Thyroid gland (tissue), 4 donors: ENCODE results near the gene MRPL4. TPM values are rescaled to one million over a fixed set of nuclear protein-coding genes. Genes with fewer than 3 reads are reported as not detected.

Experiments used
- DNase-seq, 2 donors: peaks; one replicate each; pipeline ENCODE4 v3.0.0-alpha.2; 2019
- H3K27ac ChIP-seq, 3 donors: fragments of 200-600 bp; sonication (generic); 1 replicate in 2 of 3; 2 replicates in 1 of 3; pipeline ENCODE4 v1.5.1; 2016 to 2019; ENCODE audit warnings: mild to moderate bottlenecking in 1 of 3, moderate library complexity in 1 of 3
- H3K27me3 ChIP-seq: fragments of 200-600 bp; sonication (generic); one replicate; pipeline ENCODE4 v1.5.1; 2019
- H3K36me3 ChIP-seq, 2 donors: fragments of 200-600 bp; sonication (generic); one replicate each; pipeline ENCODE4 v1.5.1; 2016 to 2019
- H3K4me1 ChIP-seq, 2 donors: fragments of 200-600 bp; sonication (generic); one replicate each; pipeline ENCODE4 v1.5.1; 2017 to 2019
- H3K4me3 ChIP-seq, 3 donors: fragments of 200-600 bp; sonication (generic); replicated peaks in 1 of 3; 1 replicate in 2 of 3; 2 replicates in 1 of 3; pipeline ENCODE4 v1.5.1; 2016; ENCODE audit warnings: mild to moderate bottlenecking in 1 of 3
- H3K9me3 ChIP-seq: fragments of 200-600 bp; sonication (generic); one replicate; pipeline ENCODE4 v1.5.1; 2017
- POLR2A ChIP-seq, 2 donors: fragments of 450-650 bp; IDR thresholded peaks; one replicate each; pipeline ENCODE4 v1.6.1; 2017; ENCODE audit warnings: antibody characterized with exemption in 2 of 2, mild to moderate bottlenecking in 2 of 2, moderate library complexity in 1 of 2
- WGBS, 2 donors: methylation state at CpG; one replicate each; pipeline ENCODE4 v1.1.5; 2017; 5-methylcytosine and 5-hydroxymethylcytosine counted together
- intact Hi-C: fragments of 100-400 bp; cut with DNase I; formaldehyde crosslinking; loops from one replicate; pipeline ENCODE4 v1.15.1; 2023
- total RNA-seq, 4 donors: library from RNA; depleted of rRNA; stranded (reverse); fragments of >200 nt; gene quantifications; one replicate each; pipeline ENCODE4 v1.2.3, GENCODE V29; 2016
- TF ChIP-seq, protein P1 (sequence below), 6 experiments: fragments of 200-600 bp in 3 of 6; fragments of 450-650 bp in 3 of 6; sonication (generic) in 3 of 6; IDR thresholded peaks; one replicate each; pipeline ENCODE4 v1.5.1; 2016 to 2019; ENCODE audit warnings: antibody characterized with exemption in 6 of 6, mild to moderate bottlenecking in 2 of 6, inconsistent platforms in 1 of 6, moderate library complexity in 1 of 6

Gene MRPL4
- total RNA-seq, 4 donors from 2014 or later: 36.1 to 81.7 (median 54.9) TPM

GRCh38 chr19:10226021-10226375 is 26.0 kb upstream of the MRPL4 start:
- Histone ChIP-seq H3K4me3 (no peak overlapping the region), H3K36me3 (no peaks in the 10 kb centered on the region), H3K27ac (peak overlapping the region in 2 of 3 donors; percentile 38 to 62), H3K4me1 (peaks cover 8 to 19% of the 10 kb centered on the region in 2 donors), H3K27me3 (no peaks in the 10 kb centered on the region), H3K9me3 (no peaks in the 10 kb centered on the region)
- no peak for DNase-seq
- TF ChIP-seq, protein P1, sequence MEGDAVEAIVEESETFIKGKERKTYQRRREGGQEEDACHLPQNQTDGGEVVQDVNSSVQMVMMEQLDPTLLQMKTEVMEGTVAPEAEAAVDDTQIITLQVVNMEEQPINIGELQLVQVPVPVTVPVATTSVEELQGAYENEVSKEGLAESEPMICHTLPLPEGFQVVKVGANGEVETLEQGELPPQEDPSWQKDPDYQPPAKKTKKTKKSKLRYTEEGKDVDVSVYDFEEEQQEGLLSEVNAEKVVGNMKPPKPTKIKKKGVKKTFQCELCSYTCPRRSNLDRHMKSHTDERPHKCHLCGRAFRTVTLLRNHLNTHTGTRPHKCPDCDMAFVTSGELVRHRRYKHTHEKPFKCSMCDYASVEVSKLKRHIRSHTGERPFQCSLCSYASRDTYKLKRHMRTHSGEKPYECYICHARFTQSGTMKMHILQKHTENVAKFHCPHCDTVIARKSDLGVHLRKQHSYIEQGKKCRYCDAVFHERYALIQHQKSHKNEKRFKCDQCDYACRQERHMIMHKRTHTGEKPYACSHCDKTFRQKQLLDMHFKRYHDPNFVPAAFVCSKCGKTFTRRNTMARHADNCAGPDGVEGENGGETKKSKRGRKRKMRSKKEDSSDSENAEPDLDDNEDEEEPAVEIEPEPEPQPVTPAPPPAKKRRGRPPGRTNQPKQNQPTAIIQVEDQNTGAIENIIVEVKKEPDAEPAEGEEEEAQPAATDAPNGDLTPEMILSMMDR (IDR thresholded peaks at IDR 0.05): no peak
- no peak for TF ChIP-seq POLR2A (IDR thresholded peaks at IDR 0.05)
- WGBS, 2 donors: 93 to 100% methylated on average over 3 to 6 of the region's 6 CpGs
- intact Hi-C loops: no loop called here

- H3K4me1 ChIP-seq: peaks cover 11 to 19% of the 10 kb centered on the region in 2 donors
- no peaks in the 10 kb centered on the region for H3K9me3 ChIP-seq
- no peaks in the 10 kb centered on the region for H3K36me3 ChIP-seq
- intact Hi-C loops: no loop called here
- WGBS, 2 donors: 45 to 55% methylated on average over 11 to 13 of the region's 13 CpGs
- peak in 1 of 2 donors; percentile 20 for DNase-seq
- no peak for TF ChIP-seq POLR2A (IDR thresholded peaks at IDR 0.05)
- TF ChIP-seq, protein P1 (IDR thresholded peaks at IDR 0.05): no peak
- H3K27me3 ChIP-seq: no peaks in the 10 kb centered on the region
- H3K27ac ChIP-seq: peak overlapping the region in 2 of 3 donors; percentile 41 to 62
- no peak overlapping the region for H3K4me3 ChIP-seq
These were observed 25.5 kb upstream of the MRPL4 start for GRCh38 chr19:10226376-10227025.

GRCh38 chr19:10227026-10227971 is 24.7 kb upstream of the MRPL4 start:
- Histone ChIP-seq H3K4me3 (no peak overlapping the region), H3K27ac (peak overlapping the region; percentile 11 to 48 (median 41)), H3K36me3 (no peaks in the 10 kb centered on the region), H3K27me3 (no peaks in the 10 kb centered on the region), H3K9me3 (no peaks in the 10 kb centered on the region), H3K4me1 (peaks cover 12 to 19% of the 10 kb centered on the region in 2 donors)
- peak; percentile 47 to 61 for DNase-seq
- WGBS, 2 donors: 33 to 40% methylated on average over 12 to 13 of the region's 28 CpGs
- TF ChIP-seq, protein P1 (IDR thresholded peaks at IDR 0.05): peak in 1 of 6 experiments; percentile 6
- TF ChIP-seq POLR2A (IDR thresholded peaks at IDR 0.05): no peak
- intact Hi-C loops: no loop called here

- 72 to 79% methylated on average over 4 to 5 of the region's 5 CpGs for WGBS, 2 donors
- intact Hi-C loops: no loop called here
- Histone ChIP-seq H3K4me3 (no peak overlapping the region), H3K36me3 (no peaks in the 10 kb centered on the region), H3K27ac (no peak overlapping the region), H3K4me1 (peaks cover 12 to 19% of the 10 kb centered on the region in 2 donors), H3K27me3 (no peaks in the 10 kb centered on the region), H3K9me3 (no peaks in the 10 kb centered on the region)
- TF ChIP-seq, protein P1 (IDR thresholded peaks at IDR 0.05): no peak
- TF ChIP-seq POLR2A (IDR thresholded peaks at IDR 0.05): no peak
- DNase-seq: no peak
These were observed 23.6 kb upstream of the MRPL4 start for GRCh38 chr19:10228393-10228792.
